GM19452 (cell line): ENCODE measurements around the gene RSPH9.
A peak's percentile ranks its signal among the peaks of the same experiment; 100 is the strongest.
"Not testable (repeated sequence)": the region's sequence is repeated elsewhere in the genome, so short reads cannot be mapped to it uniquely, and the experiment has no call there.

Experiments used
- ATAC-seq: cut with Tn5 transposase; IDR thresholded peaks from one replicate; pipeline ENCODE4 v1.9.1; 2021; ENCODE audit not compliant: unreplicated experiment

RSPH9 gene

DNA sequence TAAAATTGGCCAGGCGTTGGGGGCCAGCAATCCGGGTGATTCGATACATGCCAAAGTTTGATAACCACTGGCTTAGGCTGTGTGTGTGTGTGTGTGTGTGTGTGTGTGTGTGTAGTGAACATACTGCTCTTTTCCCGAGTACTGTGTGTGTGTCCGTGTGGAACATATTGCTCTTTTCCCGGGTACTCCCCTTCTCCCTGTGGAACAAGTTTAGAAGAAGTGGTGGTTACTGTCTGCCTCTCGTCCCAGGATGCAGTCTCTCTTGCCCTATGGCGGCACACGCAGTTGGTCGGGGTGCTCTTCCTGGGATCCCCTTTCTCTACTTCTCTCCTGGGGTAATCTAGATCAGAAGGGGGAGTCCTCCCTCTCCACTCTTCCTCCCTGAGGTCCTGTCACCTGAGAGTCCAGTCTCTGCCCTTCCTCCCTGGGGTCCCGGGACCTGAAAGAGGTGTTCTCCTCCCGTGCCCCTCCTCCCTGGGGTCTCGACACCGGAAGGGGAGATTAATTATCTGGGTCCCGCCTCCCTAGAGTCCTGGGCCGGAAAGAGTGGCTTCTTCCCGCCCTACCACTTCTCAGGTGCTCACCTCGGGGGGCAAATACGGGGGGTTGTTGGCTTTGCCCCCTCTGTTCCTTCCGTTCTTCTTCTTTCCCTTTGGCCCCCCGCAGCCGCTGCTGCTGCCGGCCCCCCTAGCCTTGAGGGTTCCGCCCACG, 16.3 kb upstream of the RSPH9 start:
- ATAC-seq, result no peak

GRCh38 chr6:43629104-43629504, 15.7 kb upstream of the RSPH9 start, which contains the start of gene GTPBP2:
GTPBP2 (minus strand) TSS chr6:43629264; CDS start chr6:43629162, 102 bp downstream.
- peak; percentile 82 for ATAC-seq

GRCh38 chr6:43629505-43630300, 15.1 kb upstream of the RSPH9 start:
- ATAC-seq, result peak; percentile 61

- ATAC-seq, result no peak
These were observed 13.7 kb upstream of the RSPH9 start for GRCh38 chr6:43630980-43631619.

DNA sequence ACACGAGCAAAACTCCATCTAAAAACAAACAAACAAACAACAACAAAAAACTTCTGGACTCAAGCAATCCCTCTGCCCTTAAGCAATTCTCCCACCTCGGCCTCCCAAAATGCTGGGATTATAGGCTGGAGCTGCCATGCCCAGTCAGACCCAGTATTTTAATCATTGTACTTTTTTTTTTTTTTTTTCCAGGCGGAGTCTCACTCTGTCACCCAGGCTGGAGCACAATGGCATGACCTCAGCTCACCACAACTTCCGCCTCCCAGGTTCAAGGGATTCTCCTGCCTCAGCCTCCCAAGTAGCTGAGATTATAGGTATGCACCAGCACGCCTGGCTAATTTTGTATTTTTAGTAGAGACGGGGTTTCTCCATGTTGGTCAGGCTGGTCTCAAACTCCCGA, 11.8 kb upstream of the RSPH9 start:
- ATAC-seq, result not testable (repeated sequence)

GRCh38 chr6:43634702-43635303, 10.0 kb upstream of the RSPH9 start:
- no peak for ATAC-seq

DNA sequence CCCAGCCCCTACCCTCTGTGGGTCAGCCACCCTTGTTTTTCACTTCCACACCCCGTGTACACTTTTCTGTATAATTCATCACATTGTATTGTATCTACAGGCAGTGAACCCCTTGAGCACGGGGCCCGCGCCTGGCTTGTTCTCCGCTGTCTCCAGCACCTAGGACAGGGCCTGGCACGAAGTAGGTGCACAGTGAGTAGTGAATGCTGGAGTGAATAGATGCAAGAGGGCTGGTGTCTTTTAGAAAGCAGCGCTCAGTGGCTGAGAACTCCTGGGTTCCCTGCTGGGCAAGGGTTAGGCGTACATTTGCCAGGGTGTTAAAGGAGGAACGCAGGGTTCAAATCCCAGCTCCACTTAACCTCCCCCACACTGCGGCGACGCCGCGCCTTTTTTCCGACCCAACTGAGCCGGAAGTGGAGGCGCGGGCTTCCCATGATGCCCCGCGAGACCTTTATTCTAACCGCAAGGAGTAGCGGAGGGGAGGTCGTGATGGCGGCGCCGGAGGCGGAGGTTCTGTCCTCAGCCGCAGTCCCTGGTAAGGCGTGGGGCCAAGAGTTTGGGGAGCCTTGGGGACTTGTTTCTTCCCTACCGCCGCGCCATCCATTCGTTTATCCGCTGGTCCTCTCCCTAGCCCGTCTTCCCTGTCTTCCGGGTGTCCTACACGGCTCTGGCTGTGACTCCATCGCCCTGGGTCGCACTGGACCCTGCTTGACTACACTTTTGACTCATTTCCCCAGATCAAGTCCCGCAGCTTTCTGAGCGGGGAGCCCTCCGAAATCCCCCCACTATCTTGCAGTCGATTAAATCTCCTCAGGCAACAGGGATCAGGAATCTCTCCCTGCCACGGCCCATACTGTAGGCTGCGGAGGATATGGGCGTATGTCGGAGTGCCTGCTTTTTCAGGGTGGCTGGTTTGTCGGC, 9.2 kb upstream of the RSPH9 start, which contains the start of gene MAD2L1BP:
MAD2L1BP (plus strand) TSS at position 454 of the 921 bp plus-strand sequence; CDS start at position 490, 36 bp downstream.
- ATAC-seq, result peak; percentile 75

DNA sequence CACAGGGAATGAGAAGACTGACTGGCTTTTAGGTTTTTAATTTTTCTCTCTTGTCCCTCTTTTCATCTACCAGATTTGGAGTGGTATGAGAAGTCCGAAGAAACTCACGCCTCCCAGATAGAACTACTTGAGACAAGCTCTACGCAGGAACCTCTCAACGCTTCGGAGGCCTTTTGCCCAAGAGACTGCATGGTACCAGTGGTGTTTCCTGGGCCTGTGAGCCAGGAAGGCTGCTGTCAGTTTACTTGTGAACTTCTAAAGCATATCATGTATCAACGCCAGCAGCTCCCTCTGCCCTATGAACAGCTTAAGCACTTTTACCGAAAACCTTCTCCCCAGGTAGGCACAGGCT, 8.6 kb upstream of the RSPH9 start:
- ATAC-seq, result peak; percentile 8

GRCh38 chr6:43639984-43640800, 4.6 kb upstream of the RSPH9 start:
- no peak for ATAC-seq

DNA sequence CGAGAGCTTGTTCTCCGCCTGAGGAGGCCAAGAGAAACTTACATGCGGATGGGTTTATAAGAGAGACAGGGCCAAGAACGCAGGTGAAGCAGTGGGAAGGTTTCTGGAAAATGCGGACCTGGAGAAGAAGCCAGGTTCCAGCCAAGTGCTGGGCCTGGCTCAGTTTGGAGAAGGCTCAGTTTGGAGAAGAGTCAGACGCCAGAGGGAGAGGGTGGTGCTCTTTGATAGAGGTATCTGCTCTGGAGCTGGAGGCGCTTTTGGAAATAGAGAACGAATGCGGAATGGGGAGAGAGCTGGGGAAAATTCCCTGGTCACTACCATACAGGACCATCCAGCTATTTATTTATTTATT, 753 bp downstream of the RSPH9 start:
- peak; percentile 21 for ATAC-seq

- no peak for ATAC-seq
These were observed 2.8 kb downstream of the RSPH9 start for GRCh38 chr6:43647613-43648012.

GRCh38 chr6:43648248-43648647, 3.4 kb downstream of the RSPH9 start:
- ATAC-seq, result no peak

- ATAC-seq, result not testable (repeated sequence)
These were observed 8.0 kb downstream of the RSPH9 start for GRCh38 chr6:43652822-43653221.

- no peak for ATAC-seq
These were observed 12.5 kb downstream of the RSPH9 start for GRCh38 chr6:43657221-43657802.

DNA sequence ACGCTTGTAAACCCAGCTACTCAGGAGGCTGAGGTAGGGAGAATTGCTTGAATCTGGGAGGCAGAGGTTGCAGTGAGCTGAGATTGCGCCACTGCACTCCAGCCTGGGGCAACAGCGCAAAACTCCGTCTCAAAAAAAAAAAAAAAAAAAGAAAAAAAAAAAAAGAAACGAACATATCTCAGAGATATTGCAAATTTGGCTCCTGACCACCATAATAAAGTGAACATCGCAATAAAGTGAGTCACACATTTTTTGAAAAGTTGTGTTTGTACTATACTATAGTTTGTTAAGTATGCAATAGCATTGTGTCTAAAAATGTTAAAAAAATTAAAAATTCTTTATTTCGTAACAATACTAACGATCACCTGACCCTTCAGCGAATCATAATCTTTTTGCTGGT, 13.3 kb downstream of the RSPH9 start:
- ATAC-seq, result no peak

- not testable (repeated sequence) for ATAC-seq
These were observed 18.1 kb downstream of the RSPH9 start for GRCh38 chr6:43662948-43663347.

- no peak for ATAC-seq
These were observed 20.5 kb downstream of the RSPH9 start for GRCh38 chr6:43665376-43665775.

DNA sequence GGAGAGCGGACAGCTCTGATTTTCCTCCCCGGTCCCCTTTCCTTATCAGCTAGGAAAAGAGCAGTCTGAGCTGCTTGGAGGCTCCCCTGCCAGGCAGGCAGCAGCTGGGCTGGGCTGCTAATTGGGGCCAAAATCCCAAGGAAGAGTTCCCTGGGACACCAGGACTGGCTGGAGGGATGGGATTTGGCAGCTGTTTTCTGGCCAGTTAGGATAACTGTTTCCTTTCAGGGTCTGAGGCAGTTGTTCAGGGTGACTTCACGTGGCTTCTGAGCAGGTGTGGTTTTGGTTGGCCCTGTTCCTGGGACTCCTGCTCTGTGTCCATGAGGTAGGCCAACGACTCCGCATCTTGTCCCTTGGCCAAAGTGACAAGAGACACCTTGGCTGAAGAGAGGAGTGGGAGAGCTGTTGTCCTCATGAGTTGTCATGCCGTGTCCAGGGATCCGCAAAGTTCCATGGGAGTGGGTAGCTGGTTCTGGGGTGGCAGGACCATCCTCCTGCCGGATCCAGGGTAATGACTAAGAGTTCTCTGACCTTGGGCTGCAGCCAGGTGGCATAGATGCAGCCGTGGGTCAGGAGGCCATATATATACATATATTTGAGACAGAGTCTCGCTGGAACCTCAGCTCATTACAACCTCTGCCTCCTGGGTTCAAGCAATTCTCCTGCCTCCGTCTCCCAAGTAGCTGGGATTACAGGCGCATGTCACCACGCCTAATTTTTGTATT, 21.5 kb downstream of the RSPH9 start:
- no peak for ATAC-seq
